HepG2 (cell line): Measurements from ENCODE around the gene SPHK1.

ENCODE experiments used
- BHLHE40 ChIP-seq: IDR thresholded peaks from 2 replicates; pipeline ENCODE4 v1.6.1; 2011; ENCODE audit warnings: low read length, improper control_type of control experiment
- CEBPB ChIP-seq: IDR thresholded peaks from 2 replicates; pipeline ENCODE4 v1.6.1; 2011; ENCODE audit warnings: low read depth, low read length, improper control_type of control experiment, borderline replicate concordance
- CTCF ChIP-seq: sonication (generic); formaldehyde crosslinking; IDR thresholded peaks from 2 replicates; pipeline ENCODE4 v1.5.0; 2020; ENCODE audit warnings: mild to moderate bottlenecking, missing genetic modification reagents, moderate library complexity
- NFRKB ChIP-seq: fragments of 450-650 bp; IDR thresholded peaks from 2 replicates; pipeline ENCODE4 v1.6.1; 2017
- TP53 ChIP-seq: sonication (generic); formaldehyde crosslinking; conservative IDR thresholded peaks from 2 replicates; pipeline ENCODE4 v1.4.0; 2020; ENCODE audit warnings: missing genetic modification reagents
- ZNF589 ChIP-seq: sonication (generic); formaldehyde crosslinking; conservative IDR thresholded peaks from 2 replicates; pipeline ENCODE4 v1.8.0; 2022; ENCODE audit warnings: mild to moderate bottlenecking, moderate library complexity, missing genetic modification reagents

GRCh38 chr17:76359375-76359774, 25.0 kb upstream of the SPHK1 start:
- TF ChIP-seq NFRKB, result no peak
- TF ChIP-seq CTCF (CRISPR knock-in tag), result no peak
- no peak for TF ChIP-seq ZNF589 (CRISPR knock-in tag)
- no peak for TF ChIP-seq TP53 (CRISPR knock-in tag)
- TF ChIP-seq BHLHE40, result no peak
- TF ChIP-seq CEBPB, result no peak
